SK-N-SH (cell line): ENCODE data around the gene USP14. TPM values are rescaled to one million over a fixed set of nuclear protein-coding genes. Genes with fewer than 3 reads are reported as not detected.

Source experiments
- CTCF ChIA-PET: fragments of 300-600, 350-600 bp; formaldehyde crosslinking; extraction: SDS; loops from one replicate; lab custom pipeline; 2021; lab: Yijun Ruan, JAX
- POLR2A ChIA-PET: fragments of 350-600 bp; sonication (Branson Sonifier 250); formaldehyde crosslinking; extraction: SDS; loops from one replicate; lab custom pipeline; 2020; ENCODE audit warnings: antibody characterized with exemption, inconsistent platforms; lab: Yijun Ruan, JAX
- DNase-seq: peaks from one replicate; pipeline ENCODE4 v3.0.0; 2012
- H2AFZ ChIP-seq: fragments of 200-600 bp; sonication (generic); 2 replicates; pipeline ENCODE4 v1.8.1; 2016; ENCODE audit warnings: antibody characterized with exemption, mild to moderate bottlenecking, low read depth
- H3F3A ChIP-seq: fragments of 200-600 bp; sonication (generic); replicated peaks from 2 replicates; pipeline ENCODE3; 2016; ENCODE audit warnings: antibody characterized with exemption, mild to moderate bottlenecking; ENCODE audit not compliant: insufficient read depth
- H3K27ac ChIP-seq, 2 experiments: fragments of 200-500 bp in 1 of 2; fragments of 200-600 bp in 1 of 2; sonication (Bioruptor generic) in 1 of 2; sonication (generic), shearing (Covaris generic) in 1 of 2; 2 replicates each; pipeline versions ENCODE4 v1.5.1 to v1.6.1; 2014 to 2016; ENCODE audit warnings: low read depth in 2 of 2, inconsistent platforms in 1 of 2, low read length in 1 of 2, mild to moderate bottlenecking in 1 of 2, mixed read lengths in 1 of 2
- H3K27me3 ChIP-seq: fragments of 200-600 bp; sonication (generic), shearing (Covaris generic); 2 replicates; pipeline ENCODE4 v1.6.1; 2016; ENCODE audit warnings: mixed run types; ENCODE audit not compliant: insufficient read depth
- H3K36me3 ChIP-seq, 2 experiments: fragments of 200-500 bp in 1 of 2; fragments of 200-600 bp in 1 of 2; sonication (Bioruptor generic) in 1 of 2; sonication (generic) in 1 of 2; replicated peaks in 1 of 2; 2 replicates each; pipeline versions ENCODE3 to v1.5.1; 2014 to 2016; ENCODE audit warnings: low read length in 1 of 2, mild to moderate bottlenecking in 1 of 2; ENCODE audit not compliant: insufficient read depth in 2 of 2, control insufficient read depth in 1 of 2
- H3K4me1 ChIP-seq, 2 experiments: fragments of 200-500 bp in 1 of 2; fragments of 200-600 bp in 1 of 2; sonication (Bioruptor generic) in 1 of 2; sonication (generic), shearing (Covaris generic) in 1 of 2; 2 replicates each; pipeline versions ENCODE4 v1.5.1 to v1.6.1; 2014 to 2016; ENCODE audit warnings: low read depth in 1 of 2, low read length in 1 of 2, mixed run types in 1 of 2; ENCODE audit not compliant: insufficient read depth in 2 of 2, control insufficient read depth in 1 of 2
- H3K4me2 ChIP-seq: fragments of 200-600 bp; sonication (generic), shearing (Covaris generic); 2 replicates; pipeline ENCODE4 v1.6.1; 2017; ENCODE audit warnings: mixed run types
- H3K4me3 ChIP-seq, 2 experiments: fragments of 200-500 bp in 1 of 2; fragments of 200-600 bp in 1 of 2; sonication (Bioruptor generic) in 1 of 2; sonication (generic), shearing (Covaris generic) in 1 of 2; 2 replicates each; pipeline versions ENCODE4 v1.5.1 to v1.8.1; 2014 to 2016; ENCODE audit warnings: low read depth in 2 of 2, inconsistent platforms in 1 of 2, low read length in 1 of 2, mild to moderate bottlenecking in 1 of 2, mixed read lengths in 1 of 2, moderate library complexity in 1 of 2
- H3K79me2 ChIP-seq: fragments of 200-600 bp; sonication (generic); 2 replicates; pipeline ENCODE4 v1.8.1; 2017; ENCODE audit warnings: mild to moderate bottlenecking; ENCODE audit not compliant: insufficient read depth
- H3K9ac ChIP-seq: fragments of 200-600 bp; sonication (generic); 2 replicates; pipeline ENCODE4 v1.6.1; 2017; ENCODE audit warnings: mixed run types
- H3K9me2 ChIP-seq: fragments of 200-600 bp; sonication (generic); 2 replicates; pipeline ENCODE4 v1.6.1; 2017; ENCODE audit warnings: mixed run types
- H3K9me3 ChIP-seq: fragments of 200-600 bp; sonication (generic); 2 replicates; pipeline ENCODE4 v1.6.1; 2017; ENCODE audit warnings: mixed run types, mild to moderate bottlenecking, moderate library complexity
- H4K20me1 ChIP-seq: fragments of 200-600 bp; sonication (generic); 2 replicates; pipeline ENCODE4 v1.6.1; 2017; ENCODE audit warnings: mild to moderate bottlenecking, mixed run types; ENCODE audit not compliant: insufficient read depth
- FOXJ3 ChIP-seq: sonication (generic); formaldehyde crosslinking; IDR thresholded peaks from 2 replicates; pipeline ENCODE4 v1.5.1; 2020; ENCODE audit warnings: mild to moderate bottlenecking, missing genetic modification reagents
- GATA2 ChIP-seq: sonication (generic); formaldehyde crosslinking; IDR thresholded peaks from 2 replicates; pipeline ENCODE4 v1.5.0; 2020; ENCODE audit warnings: mild to moderate bottlenecking, missing genetic modification reagents
- JUND ChIP-seq: IDR thresholded peaks from 2 replicates; pipeline ENCODE4 v1.4.0; 2012
- MEF2A ChIP-seq: IDR thresholded peaks from 2 replicates; pipeline ENCODE4 v1.4.0; 2012; ENCODE audit warnings: low read depth, borderline replicate concordance
- MXI1 ChIP-seq: IDR thresholded peaks from 2 replicates; pipeline ENCODE4 v1.6.1; 2012; ENCODE audit warnings: mild to moderate bottlenecking, low read depth, low read length, improper control_type of control experiment
- POLR2AphosphoS5 ChIP-seq: IDR thresholded peaks from 2 replicates; pipeline ENCODE4 v1.6.1; 2012; ENCODE audit warnings: low read depth, low read length
- RAD21 ChIP-seq: IDR thresholded peaks from 2 replicates; pipeline ENCODE4 v1.6.1; 2012; ENCODE audit warnings: mild to moderate bottlenecking, low read length
- RCOR1 ChIP-seq: fragments of 150-350 bp; IDR thresholded peaks from 2 replicates; pipeline ENCODE4 v1.6.1; 2017; ENCODE audit warnings: antibody characterized with exemption, low read length
- RFX5 ChIP-seq: IDR thresholded peaks from 2 replicates; pipeline ENCODE4 v1.6.1; 2012; ENCODE audit warnings: mild to moderate bottlenecking, improper control_type of control experiment, low read length
- SIN3A ChIP-seq: IDR thresholded peaks from 2 replicates; pipeline ENCODE4 v1.6.1; 2012; ENCODE audit warnings: low read depth, mild to moderate bottlenecking, low read length, moderate library complexity, borderline replicate concordance
- TAF1 ChIP-seq: IDR thresholded peaks from 2 replicates; pipeline ENCODE4 v1.6.1; 2012; ENCODE audit warnings: low read depth, mild to moderate bottlenecking, low read length, moderate library complexity, borderline replicate concordance
- YY1 ChIP-seq: IDR thresholded peaks from 2 replicates; pipeline ENCODE4 v1.4.0; 2012; ENCODE audit warnings: low read depth, mild to moderate bottlenecking
- WGBS: methylation state at CpG from one replicate; pipeline ENCODE4 v1.1.6; 2017; ENCODE audit warnings: low lambda C conversion rate; 5-methylcytosine and 5-hydroxymethylcytosine counted together
- polyA plus RNA-seq, 3 experiments: library from polyadenylated mRNA; depleted of rRNA; stranded (reverse); fragments of >200 nt; gene quantifications; 2 replicates each; pipeline ENCODE4 v1.2.3, GENCODE V29; 2012
- TF ChIP-seq, protein P1 (sequence below): fragments of 150-350 bp; IDR thresholded peaks from 2 replicates; pipeline ENCODE4 v1.6.1; 2017; ENCODE audit warnings: antibody characterized with exemption, low read length, low read depth, borderline replicate concordance
- TF ChIP-seq, protein P2 (sequence below): IDR thresholded peaks from 2 replicates; pipeline ENCODE4; 2012
- TF ChIP-seq, protein P3 (sequence below): fragments of 200-600 bp; sonication (generic); IDR thresholded peaks from 2 replicates; pipeline ENCODE4 v1.6.1; 2017; ENCODE audit warnings: antibody characterized with exemption, mild to moderate bottlenecking, moderate library complexity
- TF ChIP-seq, protein P4 (sequence below): IDR thresholded peaks from 2 replicates; pipeline ENCODE4 v1.6.1; 2012; ENCODE audit warnings: mild to moderate bottlenecking, low read depth, low read length, moderate library complexity

The USP14 gene
- polyA plus RNA-seq, 1 of the 3 experiments (the other 2 are of a cell fraction) = 22.0 TPM

DNA sequence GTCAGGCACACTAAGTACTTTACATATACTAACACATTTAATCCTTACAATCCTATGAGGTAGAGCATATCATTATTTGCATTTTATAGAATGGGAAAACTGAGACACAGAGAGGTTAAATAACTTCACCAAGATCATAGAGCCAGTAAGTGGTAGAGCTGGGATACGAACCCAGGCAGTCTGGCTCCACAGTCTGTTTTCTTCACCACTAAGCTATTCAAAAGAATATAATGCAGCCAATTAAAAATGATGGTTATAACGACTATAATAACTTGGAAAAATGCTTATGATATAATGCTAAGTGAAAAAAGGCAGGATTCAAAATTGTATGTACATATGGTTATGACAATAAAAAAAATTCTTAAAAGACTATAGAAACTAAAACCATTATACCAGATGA, 102.2 kb downstream of the USP14 start:
- Histone ChIP-seq H3K27me3 (no peaks in the 10 kb centered on the region), H3K9ac (no peak overlapping the region), H3F3A (no peaks in the 10 kb centered on the region), H4K20me1 (no peaks in the 10 kb centered on the region), H3K4me3 (no peak overlapping the region), H2AFZ (no peak overlapping the region), H3K27ac (no peak overlapping the region), H3K4me2 (no peak overlapping the region), H3K4me1 (no peaks in the 10 kb centered on the region), H3K79me2 (peaks cover 7% of the 10 kb centered on the region; the same call in 1 of the 2 replicates), H3K9me2 (no peaks in the 10 kb centered on the region), H3K36me3 (peaks cover 70 to 94% of the 10 kb centered on the region in 2 experiments), H3K9me3 (no peaks in the 10 kb centered on the region)
- no peak for DNase-seq
- TF ChIP-seq, protein P1, sequence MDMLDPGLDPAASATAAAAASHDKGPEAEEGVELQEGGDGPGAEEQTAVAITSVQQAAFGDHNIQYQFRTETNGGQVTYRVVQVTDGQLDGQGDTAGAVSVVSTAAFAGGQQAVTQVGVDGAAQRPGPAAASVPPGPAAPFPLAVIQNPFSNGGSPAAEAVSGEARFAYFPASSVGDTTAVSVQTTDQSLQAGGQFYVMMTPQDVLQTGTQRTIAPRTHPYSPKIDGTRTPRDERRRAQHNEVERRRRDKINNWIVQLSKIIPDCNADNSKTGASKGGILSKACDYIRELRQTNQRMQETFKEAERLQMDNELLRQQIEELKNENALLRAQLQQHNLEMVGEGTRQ = no peak
- TF ChIP-seq, protein P2, sequence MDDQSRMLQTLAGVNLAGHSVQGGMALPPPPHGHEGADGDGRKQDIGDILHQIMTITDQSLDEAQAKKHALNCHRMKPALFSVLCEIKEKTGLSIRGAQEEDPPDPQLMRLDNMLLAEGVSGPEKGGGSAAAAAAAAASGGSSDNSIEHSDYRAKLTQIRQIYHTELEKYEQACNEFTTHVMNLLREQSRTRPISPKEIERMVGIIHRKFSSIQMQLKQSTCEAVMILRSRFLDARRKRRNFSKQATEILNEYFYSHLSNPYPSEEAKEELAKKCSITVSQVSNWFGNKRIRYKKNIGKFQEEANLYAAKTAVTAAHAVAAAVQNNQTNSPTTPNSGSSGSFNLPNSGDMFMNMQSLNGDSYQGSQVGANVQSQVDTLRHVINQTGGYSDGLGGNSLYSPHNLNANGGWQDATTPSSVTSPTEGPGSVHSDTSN = no peak
- TF ChIP-seq TAF1 = no peak
- no peak for TF ChIP-seq SIN3A
- no peak for TF ChIP-seq MXI1
- TF ChIP-seq, protein P3, sequence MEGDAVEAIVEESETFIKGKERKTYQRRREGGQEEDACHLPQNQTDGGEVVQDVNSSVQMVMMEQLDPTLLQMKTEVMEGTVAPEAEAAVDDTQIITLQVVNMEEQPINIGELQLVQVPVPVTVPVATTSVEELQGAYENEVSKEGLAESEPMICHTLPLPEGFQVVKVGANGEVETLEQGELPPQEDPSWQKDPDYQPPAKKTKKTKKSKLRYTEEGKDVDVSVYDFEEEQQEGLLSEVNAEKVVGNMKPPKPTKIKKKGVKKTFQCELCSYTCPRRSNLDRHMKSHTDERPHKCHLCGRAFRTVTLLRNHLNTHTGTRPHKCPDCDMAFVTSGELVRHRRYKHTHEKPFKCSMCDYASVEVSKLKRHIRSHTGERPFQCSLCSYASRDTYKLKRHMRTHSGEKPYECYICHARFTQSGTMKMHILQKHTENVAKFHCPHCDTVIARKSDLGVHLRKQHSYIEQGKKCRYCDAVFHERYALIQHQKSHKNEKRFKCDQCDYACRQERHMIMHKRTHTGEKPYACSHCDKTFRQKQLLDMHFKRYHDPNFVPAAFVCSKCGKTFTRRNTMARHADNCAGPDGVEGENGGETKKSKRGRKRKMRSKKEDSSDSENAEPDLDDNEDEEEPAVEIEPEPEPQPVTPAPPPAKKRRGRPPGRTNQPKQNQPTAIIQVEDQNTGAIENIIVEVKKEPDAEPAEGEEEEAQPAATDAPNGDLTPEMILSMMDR = no peak
- TF ChIP-seq, protein P4, sequence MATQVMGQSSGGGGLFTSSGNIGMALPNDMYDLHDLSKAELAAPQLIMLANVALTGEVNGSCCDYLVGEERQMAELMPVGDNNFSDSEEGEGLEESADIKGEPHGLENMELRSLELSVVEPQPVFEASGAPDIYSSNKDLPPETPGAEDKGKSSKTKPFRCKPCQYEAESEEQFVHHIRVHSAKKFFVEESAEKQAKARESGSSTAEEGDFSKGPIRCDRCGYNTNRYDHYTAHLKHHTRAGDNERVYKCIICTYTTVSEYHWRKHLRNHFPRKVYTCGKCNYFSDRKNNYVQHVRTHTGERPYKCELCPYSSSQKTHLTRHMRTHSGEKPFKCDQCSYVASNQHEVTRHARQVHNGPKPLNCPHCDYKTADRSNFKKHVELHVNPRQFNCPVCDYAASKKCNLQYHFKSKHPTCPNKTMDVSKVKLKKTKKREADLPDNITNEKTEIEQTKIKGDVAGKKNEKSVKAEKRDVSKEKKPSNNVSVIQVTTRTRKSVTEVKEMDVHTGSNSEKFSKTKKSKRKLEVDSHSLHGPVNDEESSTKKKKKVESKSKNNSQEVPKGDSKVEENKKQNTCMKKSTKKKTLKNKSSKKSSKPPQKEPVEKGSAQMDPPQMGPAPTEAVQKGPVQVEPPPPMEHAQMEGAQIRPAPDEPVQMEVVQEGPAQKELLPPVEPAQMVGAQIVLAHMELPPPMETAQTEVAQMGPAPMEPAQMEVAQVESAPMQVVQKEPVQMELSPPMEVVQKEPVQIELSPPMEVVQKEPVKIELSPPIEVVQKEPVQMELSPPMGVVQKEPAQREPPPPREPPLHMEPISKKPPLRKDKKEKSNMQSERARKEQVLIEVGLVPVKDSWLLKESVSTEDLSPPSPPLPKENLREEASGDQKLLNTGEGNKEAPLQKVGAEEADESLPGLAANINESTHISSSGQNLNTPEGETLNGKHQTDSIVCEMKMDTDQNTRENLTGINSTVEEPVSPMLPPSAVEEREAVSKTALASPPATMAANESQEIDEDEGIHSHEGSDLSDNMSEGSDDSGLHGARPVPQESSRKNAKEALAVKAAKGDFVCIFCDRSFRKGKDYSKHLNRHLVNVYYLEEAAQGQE = no peak
- TF ChIP-seq MEF2A = no peak
- TF ChIP-seq GATA2 (CRISPR knock-in tag) = no peak
- no peak for TF ChIP-seq RCOR1
- no peak for TF ChIP-seq FOXJ3
- no peak for TF ChIP-seq RAD21
- TF ChIP-seq YY1 = no peak
- no peak for TF ChIP-seq RFX5
- no peak for TF ChIP-seq POLR2AphosphoS5
- no peak for TF ChIP-seq JUND
- POLR2A ChIA-PET = no interaction called here
- WGBS = 93% methylated on average over 2 of the region's 2 CpGs
- CTCF ChIA-PET = no interaction called here
